Measurements from ENCODE around the gene SCYL1.

Gene SCYL1

DNA sequence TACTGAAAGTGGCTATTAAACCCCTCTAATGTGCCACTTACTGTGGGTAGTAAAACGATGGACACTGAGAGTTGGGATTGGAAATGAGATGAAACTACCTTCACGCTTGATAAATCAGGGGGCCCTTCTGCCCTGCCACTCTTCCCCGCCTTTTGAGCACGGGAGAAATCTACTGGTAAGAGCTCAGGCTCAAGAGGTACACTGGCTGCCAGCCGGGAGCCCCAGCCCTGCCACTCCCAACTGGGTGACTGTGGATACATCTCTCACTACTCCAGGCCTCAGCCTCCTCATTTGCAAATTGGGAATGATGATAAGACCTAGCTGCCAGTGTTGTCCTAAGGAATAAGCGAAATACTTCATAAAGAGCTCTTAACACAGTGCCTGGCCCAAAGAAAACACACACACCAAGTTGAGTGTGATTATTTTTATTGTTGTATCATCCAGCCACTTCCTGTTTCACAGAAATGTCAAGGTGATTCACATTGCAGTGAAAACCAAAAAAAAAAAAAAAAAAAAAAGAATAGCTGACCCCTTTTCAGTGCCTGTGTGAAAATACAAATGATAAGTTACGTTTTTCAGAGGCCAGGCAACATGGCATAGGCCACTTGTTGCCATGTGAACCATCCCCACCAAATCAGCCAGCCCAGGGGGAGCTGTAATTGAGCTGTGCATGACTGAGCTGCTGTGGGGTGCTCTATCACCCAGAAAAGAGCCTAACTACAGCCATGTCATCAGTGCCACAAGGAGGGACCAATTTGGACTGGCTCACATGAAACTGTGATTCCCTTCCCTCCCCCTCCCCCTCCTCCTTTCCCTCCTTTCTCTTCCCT is 41.0 kb downstream of the SCYL1 start:
- Histone ChIP-seq H3K79me2 (ENCODE audit: low read length) (peaks cover 30% of the 10 kb centered on the region), H3K27me3 (replicated peaks; ENCODE audit: insufficient read depth, low read length) (no peaks in the 10 kb centered on the region), H3K9me2 (replicated peaks; ENCODE audit: insufficient read depth, low read length) (no peaks in the 10 kb centered on the region), H4K20me1 (ENCODE audit: insufficient read depth, low read length) (no peaks in the 10 kb centered on the region), H3K9ac (ENCODE audit: low read length) (no peak overlapping the region), H2AFZ (ENCODE audit: low read length) (no peak overlapping the region), H3K4me1 (ENCODE audit: low read length) (peaks cover 4% of the 10 kb centered on the region; the same call in 1 of the 2 replicates), H3K36me3 (replicated peaks; ENCODE audit: insufficient read depth, low read length) (no peaks in the 10 kb centered on the region), H3K27ac (ENCODE audit: low read length) (no peak overlapping the region), H3F3A (ENCODE audit: insufficient read depth, low read length) (peaks cover 13% of the 10 kb centered on the region), H3K4me2 (ENCODE audit: low read depth, low read length) (no peak overlapping the region), H3K4me3 (ENCODE audit: low read length) (no peak overlapping the region), H3K9me3 (replicated peaks; ENCODE audit: insufficient read depth, low read length) (no peaks in the 10 kb centered on the region)
- DNase-seq, result no peak
- TF ChIP-seq, protein P1, sequence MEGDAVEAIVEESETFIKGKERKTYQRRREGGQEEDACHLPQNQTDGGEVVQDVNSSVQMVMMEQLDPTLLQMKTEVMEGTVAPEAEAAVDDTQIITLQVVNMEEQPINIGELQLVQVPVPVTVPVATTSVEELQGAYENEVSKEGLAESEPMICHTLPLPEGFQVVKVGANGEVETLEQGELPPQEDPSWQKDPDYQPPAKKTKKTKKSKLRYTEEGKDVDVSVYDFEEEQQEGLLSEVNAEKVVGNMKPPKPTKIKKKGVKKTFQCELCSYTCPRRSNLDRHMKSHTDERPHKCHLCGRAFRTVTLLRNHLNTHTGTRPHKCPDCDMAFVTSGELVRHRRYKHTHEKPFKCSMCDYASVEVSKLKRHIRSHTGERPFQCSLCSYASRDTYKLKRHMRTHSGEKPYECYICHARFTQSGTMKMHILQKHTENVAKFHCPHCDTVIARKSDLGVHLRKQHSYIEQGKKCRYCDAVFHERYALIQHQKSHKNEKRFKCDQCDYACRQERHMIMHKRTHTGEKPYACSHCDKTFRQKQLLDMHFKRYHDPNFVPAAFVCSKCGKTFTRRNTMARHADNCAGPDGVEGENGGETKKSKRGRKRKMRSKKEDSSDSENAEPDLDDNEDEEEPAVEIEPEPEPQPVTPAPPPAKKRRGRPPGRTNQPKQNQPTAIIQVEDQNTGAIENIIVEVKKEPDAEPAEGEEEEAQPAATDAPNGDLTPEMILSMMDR (IDR thresholded peaks at IDR 0.05; ENCODE audit: low read length), result no peak
- TF ChIP-seq EZH2phosphoT487 (IDR thresholded peaks at IDR 0.05; ENCODE audit: low read length) (no peak), EZH2 (optimal IDR thresholded peaks at IDR 0.05; ENCODE audit: low read depth, low read length) (no peak)

DNA sequence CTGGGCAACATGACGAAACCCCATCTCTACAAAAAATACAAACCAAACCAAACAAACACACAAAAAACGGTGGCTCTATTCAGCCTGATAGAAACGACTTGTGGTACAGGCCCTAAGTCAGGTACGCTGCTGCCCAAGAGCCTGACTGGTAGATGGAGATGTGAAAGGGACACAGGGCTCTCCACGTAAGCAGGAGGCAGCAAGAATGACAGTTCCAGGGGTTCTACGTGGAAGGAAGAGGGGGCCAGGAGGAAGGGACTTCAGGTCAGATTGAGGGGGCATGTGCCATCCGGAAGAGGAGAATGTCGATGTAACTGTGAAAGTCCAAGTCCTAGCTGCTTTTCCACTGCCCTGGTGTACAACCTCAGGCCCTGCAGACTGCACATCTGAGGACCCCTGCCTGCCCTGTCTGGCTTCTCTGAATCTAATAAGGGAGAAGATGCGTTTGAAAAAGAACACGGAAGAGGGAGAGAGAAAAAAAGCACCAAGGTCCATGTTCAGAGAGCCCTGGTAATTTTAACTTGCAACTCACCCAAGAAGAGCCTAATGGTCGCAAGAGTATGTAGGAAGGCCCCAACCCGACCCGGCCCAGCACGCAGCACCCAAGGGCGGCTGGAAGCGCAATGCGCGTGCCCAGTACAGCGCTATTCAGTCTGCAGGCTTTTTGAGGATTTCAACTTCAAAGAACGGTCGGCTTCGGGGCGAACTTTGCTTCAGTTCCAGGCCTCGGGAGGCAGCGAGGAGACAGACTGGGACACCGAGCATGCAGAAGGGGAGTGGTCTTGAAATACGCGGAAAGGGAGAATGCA is 44.5 kb downstream of the SCYL1 start:
- H3K79me2 ChIP-seq (ENCODE audit: low read length), result peaks cover 55% of the 10 kb centered on the region

DNA sequence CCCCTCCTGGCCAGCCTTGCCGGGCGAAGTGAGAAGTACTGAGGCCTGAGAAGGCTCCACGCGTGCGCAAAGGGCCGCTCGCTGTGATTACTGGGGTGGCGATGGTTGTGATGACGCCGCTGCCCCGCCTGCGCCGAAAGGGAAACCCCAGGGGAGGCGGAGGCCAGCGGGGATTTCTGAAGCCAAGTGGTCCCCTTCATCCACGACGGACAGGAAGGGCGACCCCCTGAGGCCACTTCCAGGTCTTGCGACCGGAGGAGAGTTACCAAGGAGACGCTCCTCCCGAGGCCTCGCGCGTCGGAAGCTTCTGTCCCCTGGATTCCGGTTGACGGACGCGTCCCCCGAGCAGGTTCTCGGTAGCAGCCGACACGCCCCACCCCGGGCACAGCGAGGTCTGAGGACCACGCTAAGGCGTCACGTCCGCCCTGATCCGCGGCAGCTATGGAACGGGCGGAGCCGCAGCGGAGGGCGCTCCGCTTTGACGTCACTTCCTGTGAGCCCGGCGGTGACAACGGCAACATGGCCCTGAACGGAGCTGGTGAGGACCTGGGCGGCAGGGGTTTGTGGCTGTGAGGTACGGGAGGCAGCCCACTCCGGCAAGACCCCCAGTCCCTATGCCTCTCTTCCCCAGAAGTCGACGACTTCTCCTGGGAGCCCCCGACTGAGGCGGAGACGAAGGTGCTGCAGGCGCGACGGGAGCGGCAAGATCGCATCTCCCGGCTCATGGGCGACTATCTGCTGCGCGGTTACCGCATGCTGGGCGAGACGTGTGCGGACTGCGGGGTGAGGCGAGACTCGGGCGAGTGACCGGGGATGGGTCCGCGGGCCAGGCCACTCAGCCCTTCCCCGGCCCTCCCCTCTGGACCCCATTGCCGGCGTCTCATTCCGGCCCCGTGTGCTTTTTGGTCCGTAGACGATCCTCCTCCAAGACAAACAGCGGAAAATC is 45.4 kb downstream of the SCYL1 start, which contains the start of gene ZNRD2:
TSS of gene ZNRD2 (plus strand) at position 505 of the 946 bp plus-strand sequence. CDS start at position 520, 15 bp downstream.
- no peaks in the 10 kb centered on the region for H3K27me3 ChIP-seq (replicated peaks; ENCODE audit: insufficient read depth, low read length)
- peaks cover 25% of the 10 kb centered on the region for H3K4me1 ChIP-seq (ENCODE audit: low read length)
- H3K9me3 ChIP-seq (replicated peaks; ENCODE audit: insufficient read depth, low read length), result no peaks in the 10 kb centered on the region
- H3K27ac ChIP-seq (ENCODE audit: low read length), result peak within 1 kb of the TSS; percentile 92
- no peaks in the 10 kb centered on the region for H3K9me2 ChIP-seq (replicated peaks; ENCODE audit: insufficient read depth, low read length)
- H3K36me3 ChIP-seq (replicated peaks; ENCODE audit: insufficient read depth, low read length), result no peaks in the 10 kb centered on the region
- peak within 1 kb of the TSS; percentile 68 for H2AFZ ChIP-seq (ENCODE audit: low read length)
- H4K20me1 ChIP-seq (ENCODE audit: insufficient read depth, low read length), result no peaks in the 10 kb centered on the region
- peak; percentile 99 for DNase-seq
- H3K4me3 ChIP-seq (ENCODE audit: low read length), result peak within 1 kb of the TSS; percentile 98
- H3F3A ChIP-seq (ENCODE audit: insufficient read depth, low read length), result peaks cover 49% of the 10 kb centered on the region
- TF ChIP-seq EZH2 (optimal IDR thresholded peaks at IDR 0.05; ENCODE audit: low read depth, low read length), result no peak
- no peak for TF ChIP-seq EZH2phosphoT487 (IDR thresholded peaks at IDR 0.05; ENCODE audit: low read length)
- TF ChIP-seq, protein P1 (IDR thresholded peaks at IDR 0.05; ENCODE audit: low read length), result peak; percentile 39
- H3K79me2 ChIP-seq (ENCODE audit: low read length), result peaks cover 57% of the 10 kb centered on the region
- peak within 1 kb of the TSS; percentile 86 for H3K9ac ChIP-seq (ENCODE audit: low read length)
- H3K4me2 ChIP-seq (ENCODE audit: low read depth, low read length), result peak within 1 kb of the TSS; percentile 93

More for the DNA sequence above, 44.5 kb downstream of the SCYL1 start:
- peaks cover 23% of the 10 kb centered on the region for H3K4me1 ChIP-seq (ENCODE audit: low read length)
- H3K9ac ChIP-seq (ENCODE audit: low read length), result peak overlapping the region; percentile 86
- H4K20me1 ChIP-seq (ENCODE audit: insufficient read depth, low read length), result no peaks in the 10 kb centered on the region
- H3K4me3 ChIP-seq (ENCODE audit: low read length), result peak overlapping the region; percentile 98
- H3F3A ChIP-seq (ENCODE audit: insufficient read depth, low read length), result peaks cover 40% of the 10 kb centered on the region
- DNase-seq, result peak; percentile 16
- peak overlapping the region; percentile 44 for H2AFZ ChIP-seq (ENCODE audit: low read length)
- no peaks in the 10 kb centered on the region for H3K36me3 ChIP-seq (replicated peaks; ENCODE audit: insufficient read depth, low read length)
- peak overlapping the region; percentile 93 for H3K4me2 ChIP-seq (ENCODE audit: low read depth, low read length)
- H3K9me3 ChIP-seq (replicated peaks; ENCODE audit: insufficient read depth, low read length), result no peaks in the 10 kb centered on the region
- TF ChIP-seq, protein P1 (IDR thresholded peaks at IDR 0.05; ENCODE audit: low read length), result no peak
- H3K27me3 ChIP-seq (replicated peaks; ENCODE audit: insufficient read depth, low read length), result no peaks in the 10 kb centered on the region
- peak overlapping the region; percentile 92 for H3K27ac ChIP-seq (ENCODE audit: low read length)
- no peaks in the 10 kb centered on the region for H3K9me2 ChIP-seq (replicated peaks; ENCODE audit: insufficient read depth, low read length)

Data from MM.1S (cell line).